ENCODE measurements around the gene CHTF18. TPM values are rescaled to one million over a fixed set of nuclear protein-coding genes. Genes with fewer than 3 reads are reported as not detected.

The CHTF18 gene
- total and polyA plus RNA-seq, 9 of the 15 experiments (the other 6 are each of a cell fraction or from before 2014, with no cell fraction given): 2.5 to 123 (median 17.0) TPM

- TF ChIP-seq CUX1 (CRISPR knock-in tag; IDR thresholded peaks at IDR 0.05) (no peak), NR4A1 (CRISPR knock-in tag; IDR thresholded peaks at IDR 0.05) (peak; percentile 12; the same call in 1 of the 2 replicates), NR4A1 (tag; IDR thresholded peaks at IDR 0.05) (no peak), MCM2 (IDR thresholded peaks at IDR 0.05; ENCODE audit: low read depth) (no peak), ZNF511 (CRISPR knock-in tag; IDR thresholded peaks at IDR 0.05) (no peak), FIP1L1 (IDR thresholded peaks at IDR 0.05; ENCODE audit: low read depth, low read length, poor library complexity, severe bottlenecking) (peak; percentile 57), SIRT6 (IDR thresholded peaks at IDR 0.05; ENCODE audit: low read depth, low read length) (no peak), STAT5A (IDR thresholded peaks at IDR 0.05; ENCODE audit: borderline replicate concordance, low read length) (no peak), ZBTB49 (CRISPR knock-in tag; IDR thresholded peaks at IDR 0.05; ENCODE audit: borderline replicate concordance) (no peak), POU5F1 (IDR thresholded peaks at IDR 0.05; ENCODE audit: borderline replicate concordance, low read depth, low read length, partially characterized antibody) (peak; percentile 97), NFE2 (IDR thresholded peaks at IDR 0.05; ENCODE audit: low read depth) (peak; percentile 46), NUFIP1 (IDR thresholded peaks at IDR 0.05; ENCODE audit: partially characterized antibody) (no peak), C11orf30 (IDR thresholded peaks at IDR 0.05; ENCODE audit: low read depth) (peak; percentile 88), ZNF57 (CRISPR knock-in tag; IDR thresholded peaks at IDR 0.05) (no peak), CREB3L1 (IDR thresholded peaks at IDR 0.05; ENCODE audit: borderline replicate concordance, low read depth) (peak; percentile 77), U2AF1 (optimal IDR thresholded peaks at IDR 0.05; ENCODE audit: low read depth, low read length) (peak; percentile 84), MCM5 (IDR thresholded peaks at IDR 0.05; ENCODE audit: low read depth) (no peak), DNMT1 (IDR thresholded peaks at IDR 0.05) (no peak)
These were observed 47.5 kb upstream of the CHTF18 start, which contains the start of gene CIAO3 (continued) for GRCh38 chr16:740764-741505.
